Kidney glomerular epithelial cell (primary cell): ENCODE data around the gene MLXIP.
"Not testable (repeated sequence)": the region's sequence is repeated elsewhere in the genome, so short reads cannot be mapped to it uniquely, and the experiment has no call there.

ENCODE experiments used
- DNase-seq: peaks from one replicate; lab custom pipeline; 2025; lab: John Stamatoyannopoulos, UW

MLXIP gene

DNA sequence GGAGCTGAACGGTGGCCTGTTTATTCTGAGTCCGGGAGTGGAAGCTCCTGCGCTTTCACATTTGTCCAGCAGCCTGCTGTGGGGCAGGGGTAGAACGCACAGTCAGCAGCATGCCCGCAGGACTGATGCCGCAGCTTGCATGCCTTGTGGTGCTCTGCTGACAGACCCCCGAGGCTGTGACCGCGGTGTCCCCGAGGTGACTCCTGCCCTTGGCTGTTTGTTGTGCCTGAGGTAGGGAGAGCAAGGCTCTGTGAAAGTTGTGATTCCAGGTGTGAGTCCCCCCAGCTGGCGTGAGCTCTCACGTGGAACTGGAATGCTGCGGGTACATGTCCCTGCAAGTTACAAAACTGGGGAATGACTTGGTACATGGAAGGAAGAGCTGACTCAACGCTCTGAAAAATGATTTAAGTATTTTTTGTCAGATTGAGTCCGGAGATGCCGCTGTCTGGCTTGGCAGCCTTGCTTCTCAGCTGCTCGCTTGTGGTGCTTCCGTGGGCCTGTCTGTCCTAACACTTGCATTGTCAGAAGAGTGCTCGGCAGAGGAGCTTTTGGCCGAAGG is 18.1 kb downstream of the MLXIP start:
- DNase-seq, result peak; percentile 69

- no peak for DNase-seq
Observed at GRCh38 chr12:122097584-122097926, 19.0 kb downstream of the MLXIP start.

DNA sequence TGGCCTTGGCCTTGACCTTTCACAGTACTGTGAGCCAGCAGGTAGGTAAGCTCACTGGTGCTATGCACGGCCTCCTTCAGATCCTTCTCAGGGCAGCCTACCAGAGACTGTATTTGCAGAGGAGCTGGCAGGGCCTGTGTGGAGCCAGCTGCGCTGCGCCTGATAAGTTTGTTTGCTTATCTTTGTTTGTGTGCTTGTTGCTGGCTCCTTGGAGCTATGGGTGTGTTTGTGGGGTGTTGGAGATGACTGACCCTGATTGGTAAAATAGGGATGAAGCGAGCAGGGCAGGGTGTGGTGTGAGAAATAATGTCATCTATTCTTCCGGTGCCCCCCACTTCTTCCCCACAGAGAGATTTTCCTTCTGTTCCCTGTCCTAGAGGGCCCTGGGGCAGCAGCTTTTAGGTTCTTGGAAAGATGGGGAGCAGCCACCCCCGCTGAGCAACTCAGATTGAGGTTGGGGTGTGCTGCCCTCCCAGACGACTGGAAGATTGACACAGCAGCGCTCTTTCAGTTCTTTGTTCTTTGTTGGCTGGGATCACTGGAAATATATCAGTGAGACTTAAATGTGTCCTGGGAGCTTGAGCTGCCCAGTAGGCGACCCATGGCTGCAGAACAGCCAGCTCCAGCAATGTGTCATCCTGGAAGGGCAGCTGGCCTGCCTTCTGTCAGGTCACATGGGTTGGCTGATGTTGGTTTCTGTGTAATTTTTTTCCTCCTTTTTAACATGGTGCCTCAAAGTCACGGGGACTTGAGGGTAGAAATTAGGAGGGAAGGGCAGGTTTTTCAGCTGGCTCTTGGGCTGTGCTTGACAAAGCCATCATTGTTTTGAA is 19.6 kb downstream of the MLXIP start:
- no peak for DNase-seq

GRCh38 chr12:122099280-122099749 is 20.8 kb downstream of the MLXIP start:
- no peak for DNase-seq

- DNase-seq, result no peak
Observed at GRCh38 chr12:122099856-122100255, 21.3 kb downstream of the MLXIP start.

DNA sequence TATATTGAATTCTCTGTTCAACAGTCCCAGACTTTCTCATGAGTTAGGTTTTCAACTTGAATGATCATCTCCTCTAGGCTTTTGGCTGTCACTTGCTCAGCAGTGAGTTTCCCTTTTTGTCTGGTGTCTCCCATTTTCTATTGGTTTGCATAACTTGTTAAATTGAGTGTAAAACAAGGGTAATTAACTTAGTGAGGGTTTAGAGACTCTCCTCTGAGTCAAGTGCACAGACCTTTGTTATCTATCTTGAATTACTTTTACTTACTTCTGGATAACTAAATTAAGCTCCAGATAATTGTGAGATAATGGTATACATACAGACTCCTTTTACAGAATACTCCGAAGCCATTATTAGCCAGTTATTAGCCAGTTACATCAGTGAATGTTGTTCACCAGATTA is 22.0 kb downstream of the MLXIP start:
- no peak for DNase-seq

DNA sequence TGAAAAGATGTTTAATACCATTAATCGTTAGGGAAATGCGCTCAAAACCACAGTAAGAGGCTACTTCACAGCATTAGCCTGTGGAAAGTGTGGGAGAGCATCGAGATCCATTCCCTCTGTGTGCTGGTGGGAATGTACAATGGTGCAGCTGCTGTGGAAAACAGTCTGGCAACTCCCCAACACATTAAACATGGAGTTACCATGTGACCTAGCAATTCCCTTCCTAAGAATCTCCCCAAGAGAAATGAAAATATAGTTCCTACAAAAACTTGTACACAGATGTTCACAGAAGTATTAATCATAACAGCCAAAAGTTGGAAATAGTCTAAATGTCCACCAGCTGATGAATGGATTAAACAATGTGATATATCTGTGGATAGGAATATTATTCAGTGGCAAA is 23.8 kb downstream of the MLXIP start:
- DNase-seq, result no peak

- DNase-seq, result no peak
Observed at GRCh38 chr12:122104844-122105243, 26.3 kb downstream of the MLXIP start.

DNA sequence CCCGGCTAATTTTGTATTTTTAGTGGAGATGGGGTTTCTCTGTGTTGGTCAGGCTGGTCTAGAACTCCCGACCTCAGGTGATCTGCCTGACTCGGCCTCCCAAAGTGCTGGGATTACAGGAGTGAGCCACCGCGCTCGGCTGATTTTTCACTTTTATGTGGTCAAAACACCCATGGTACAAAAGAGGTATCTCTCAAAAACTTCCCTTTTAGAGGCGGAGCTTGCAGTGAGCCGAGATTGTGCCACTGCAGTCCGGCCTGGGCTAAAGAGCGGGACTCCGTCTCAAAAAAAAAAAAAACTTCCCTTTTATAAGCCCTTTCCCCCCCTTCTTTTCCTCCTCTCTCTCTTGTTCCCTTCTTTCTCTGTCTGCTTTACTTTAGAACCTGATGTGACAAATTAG is 26.9 kb downstream of the MLXIP start:
- not testable (repeated sequence) for DNase-seq

DNA sequence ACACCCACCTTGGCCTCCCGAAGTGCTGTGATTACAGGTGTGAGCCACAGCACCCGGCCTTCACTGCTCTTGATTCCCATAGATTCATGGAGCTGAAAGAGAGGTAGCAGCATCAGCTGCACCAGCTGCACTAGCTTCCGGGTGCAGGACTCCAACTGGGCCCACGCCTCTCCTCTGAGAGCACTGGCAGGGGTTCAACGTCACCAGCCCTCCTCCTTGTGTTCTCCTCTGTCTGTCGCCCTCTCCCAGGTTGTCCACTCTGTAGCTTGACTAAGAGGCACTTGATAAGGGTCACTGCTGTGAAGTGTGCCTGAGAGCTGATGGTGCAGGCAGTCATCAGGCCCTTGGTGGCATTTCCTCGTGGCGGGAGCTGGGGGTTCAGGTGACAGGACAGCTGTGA is 28.3 kb downstream of the MLXIP start:
- DNase-seq, result no peak

GRCh38 chr12:122107261-122107660 is 28.7 kb downstream of the MLXIP start:
- DNase-seq, result no peak

DNA sequence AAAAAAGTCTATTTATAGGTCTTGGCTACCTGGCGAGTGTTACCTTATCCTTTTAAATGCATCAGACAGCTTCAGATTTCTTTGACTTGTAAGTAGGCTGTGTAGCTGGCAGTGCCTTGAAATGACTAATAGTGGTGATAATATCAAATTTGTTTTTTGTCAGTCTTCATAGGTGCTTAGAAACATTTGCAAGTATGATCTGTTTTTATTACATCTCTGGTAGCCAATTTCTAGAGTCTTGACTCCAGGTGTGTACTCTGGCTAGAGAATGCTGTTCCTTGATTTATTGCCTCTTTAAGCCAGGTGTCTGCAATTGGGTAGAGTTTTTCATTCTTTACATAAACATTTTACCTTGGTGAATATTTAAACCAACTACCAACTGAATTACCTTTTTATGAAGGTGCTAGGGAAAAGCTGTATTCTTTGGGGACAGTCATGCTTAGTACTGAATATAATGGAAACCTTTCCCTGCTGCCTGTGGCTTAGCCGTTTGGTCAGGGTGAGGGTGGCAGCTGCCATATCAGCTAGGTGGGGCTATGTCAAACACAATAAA is 32.6 kb downstream of the MLXIP start:
- DNase-seq, result no peak

GRCh38 chr12:122116707-122117535 is 38.4 kb downstream of the MLXIP start:
- DNase-seq, result no peak

GRCh38 chr12:122117979-122118378 is 39.4 kb downstream of the MLXIP start:
- peak; percentile 14 for DNase-seq

- DNase-seq, result not testable (repeated sequence)
Observed at GRCh38 chr12:122121341-122121740, 42.8 kb downstream of the MLXIP start.

DNA sequence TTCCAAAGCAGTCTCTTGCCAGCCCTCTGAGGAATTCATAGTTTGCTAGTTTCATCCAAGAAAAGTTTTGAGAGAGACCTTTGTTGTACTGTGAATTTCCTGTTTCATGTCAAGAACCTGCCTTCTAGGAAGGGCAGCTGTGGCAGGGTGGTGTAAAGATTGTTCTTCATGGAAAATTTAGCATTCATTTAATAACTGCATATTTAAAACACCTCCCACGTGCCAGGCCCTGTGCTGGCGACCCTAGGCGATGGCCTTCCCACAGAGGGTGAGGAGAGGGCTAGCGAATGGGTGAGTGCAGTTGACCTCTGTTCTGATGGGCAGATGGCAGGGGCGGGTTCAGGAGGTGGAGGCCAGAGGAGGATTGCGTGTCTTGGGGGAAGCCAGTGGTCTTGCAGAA is 43.2 kb downstream of the MLXIP start:
- DNase-seq, result no peak

GRCh38 chr12:122123051-122123760 is 44.6 kb downstream of the MLXIP start:
- DNase-seq, result peak; percentile 35

DNA sequence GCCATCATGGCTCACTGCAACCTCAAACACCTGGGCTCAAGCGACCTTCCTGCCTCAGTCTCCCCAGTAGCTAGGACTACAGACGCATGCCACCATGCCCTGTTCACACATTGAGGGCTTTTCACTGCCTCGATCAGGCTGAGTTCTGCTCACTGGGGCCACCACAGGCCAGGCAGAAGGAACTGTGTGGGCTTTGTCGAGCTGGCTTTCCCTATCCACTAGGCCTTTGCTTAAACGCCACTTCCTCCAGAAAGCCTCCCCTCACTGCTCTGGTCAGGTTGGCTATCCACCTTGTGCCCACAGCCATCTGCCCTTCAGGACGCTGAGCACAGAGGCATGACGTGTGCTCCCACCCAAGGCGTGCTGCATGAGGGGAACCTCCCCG is 45.2 kb downstream of the MLXIP start:
- DNase-seq, result no peak

GRCh38 chr12:122124370-122124769 is 45.8 kb downstream of the MLXIP start:
- no peak for DNase-seq

GRCh38 chr12:122125452-122126341 is 47.1 kb downstream of the MLXIP start:
- no peak for DNase-seq

- no peak for DNase-seq
Observed at GRCh38 chr12:122126342-122126635, 47.7 kb downstream of the MLXIP start.
